Activated CD4-positive, CD25-positive, alpha-beta regulatory T cell treated with anti-CD3 and anti-CD28 coated beads, Interleukin-2, amount 50 U/mL, for 24 hours (primary cell): Measurements from ENCODE around the gene CSNK1D.
A peak's percentile ranks its signal among the peaks of the same experiment; 100 is the strongest.

Experiments used
- ATAC-seq, 2 donors: fragments of 150-1000 bp; cut with Tn5 transposase; one replicate each; pipeline ENCODE4 v1.10.0; 2021; ENCODE audit warnings: mild to moderate bottlenecking in 1 of 2, moderate library complexity in 1 of 2

The CSNK1D gene

DNA sequence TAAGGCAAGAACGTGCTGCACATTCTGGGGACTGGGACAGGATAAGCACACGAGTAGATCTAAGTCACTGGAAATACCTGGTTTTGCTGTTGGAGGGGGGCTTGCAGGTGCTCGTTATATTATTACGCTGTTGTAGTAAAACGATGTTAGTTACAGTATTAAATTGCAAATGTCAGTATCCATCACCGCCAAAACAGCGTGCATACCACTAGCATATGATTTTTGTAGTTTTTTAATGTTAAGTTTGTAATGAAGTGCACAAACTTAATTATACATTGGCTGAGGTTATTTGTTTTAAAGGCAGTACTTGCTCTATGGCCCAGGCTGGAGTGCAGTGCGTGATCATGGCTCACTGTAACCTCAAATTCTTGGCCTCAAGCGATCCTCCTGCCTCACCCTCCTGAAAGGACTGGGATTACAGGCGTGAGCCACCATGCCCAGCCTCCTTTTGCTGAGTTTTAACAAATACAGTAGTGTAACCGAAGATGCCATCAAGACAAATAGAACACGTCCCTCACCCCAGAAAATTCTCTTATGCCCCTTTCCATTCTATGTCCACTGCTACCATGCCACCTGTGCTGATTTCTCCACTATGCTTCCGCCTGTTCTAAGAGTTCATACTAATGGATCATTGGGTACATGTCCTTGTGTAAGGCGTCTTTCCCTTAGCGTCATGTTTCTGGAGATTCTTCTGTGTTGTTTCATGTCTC lies 20.7 kb upstream of the CSNK1D start:
- ATAC-seq: no peak

DNA sequence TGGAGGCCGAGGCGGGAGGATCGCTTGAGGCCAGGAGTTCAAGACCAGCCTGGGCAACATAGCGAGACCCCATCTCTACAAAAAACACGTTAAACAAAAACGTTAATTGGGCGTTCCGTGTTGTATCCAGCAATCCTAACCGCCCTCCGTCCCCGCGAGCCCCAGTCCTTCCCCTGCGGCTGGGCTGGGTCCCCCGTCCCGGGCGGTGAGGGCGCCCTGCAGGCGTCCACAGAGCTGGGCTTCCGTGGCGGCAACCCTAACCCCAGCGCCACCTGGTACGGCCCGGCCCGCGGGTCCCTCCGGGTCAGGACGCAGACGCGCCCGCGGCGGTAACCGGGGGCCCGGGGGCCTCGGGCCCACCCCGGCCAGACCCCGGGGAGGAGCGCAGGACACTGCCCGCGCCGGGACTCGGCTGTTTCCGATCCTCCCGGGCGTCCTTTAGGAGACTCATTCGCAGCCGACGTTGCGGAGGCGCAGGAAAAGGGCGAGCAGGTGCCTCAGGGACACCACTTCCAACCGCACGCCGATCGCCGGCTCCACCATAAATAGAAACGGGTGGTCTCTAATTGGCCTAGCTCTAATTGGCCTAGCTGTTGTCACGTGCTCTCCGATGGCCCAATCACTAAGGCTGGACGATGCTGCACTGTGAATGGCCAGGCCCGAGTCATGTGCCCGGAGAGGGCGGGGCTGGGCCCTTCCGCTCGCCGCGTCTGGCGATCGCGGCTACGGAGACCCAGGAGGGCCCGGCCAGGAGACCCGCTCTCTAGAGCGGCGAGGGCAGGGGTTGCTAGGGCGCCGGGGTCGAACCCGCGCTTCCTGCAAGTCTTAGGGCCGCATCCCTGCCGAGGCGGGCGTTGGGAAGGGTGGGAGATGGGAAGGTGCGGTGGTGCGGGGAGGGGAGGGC lies 19.0 kb upstream of the CSNK1D start:
- ATAC-seq: peak; percentile 95

DNA sequence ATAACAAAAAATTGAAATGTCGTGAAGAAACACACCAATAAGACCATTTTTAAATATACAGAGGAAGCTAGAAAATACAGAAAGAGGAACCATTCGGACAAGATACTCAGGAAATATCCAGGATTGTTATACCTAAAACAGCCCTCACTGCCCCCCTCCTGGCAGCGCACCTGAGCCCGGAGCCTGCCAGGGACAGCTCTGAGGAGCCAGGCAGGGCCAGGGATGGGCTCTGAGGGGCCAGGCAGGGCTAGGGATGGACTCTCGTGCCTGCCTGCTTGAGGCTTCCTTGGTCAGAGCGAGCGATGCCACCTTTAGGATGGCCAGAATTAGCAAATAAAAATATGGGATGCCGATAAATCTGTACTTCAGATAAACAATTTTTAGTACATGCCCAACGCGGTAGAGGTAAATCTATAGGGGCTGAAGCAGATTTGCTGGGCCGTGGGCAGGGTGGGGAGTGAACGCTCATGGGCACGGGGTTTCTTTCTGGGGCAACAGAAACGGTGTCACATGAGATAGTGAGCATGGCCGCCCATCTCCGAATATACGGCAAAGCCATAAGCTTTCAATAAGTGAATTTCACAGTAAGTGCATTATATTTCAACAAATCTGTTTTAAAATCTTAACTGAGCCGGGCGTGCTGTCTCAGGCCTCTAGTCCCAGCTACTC lies 18.2 kb upstream of the CSNK1D start:
- no peak for ATAC-seq

GRCh38 chr17:82287868-82288801 lies 14.6 kb upstream of the CSNK1D start:
- ATAC-seq: no peak

GRCh38 chr17:82287013-82287867 lies 13.7 kb upstream of the CSNK1D start:
- ATAC-seq: no peak

- no peak for ATAC-seq
These were observed 11.6 kb upstream of the CSNK1D start for GRCh38 chr17:82285141-82285540.

GRCh38 chr17:82283208-82283749 lies 9.8 kb upstream of the CSNK1D start:
- ATAC-seq: peak; percentile 83 to 86

GRCh38 chr17:82282239-82283207 lies 9.0 kb upstream of the CSNK1D start:
- no peak for ATAC-seq

- peak; percentile 86 to 90 for ATAC-seq
These were observed 8.2 kb upstream of the CSNK1D start for GRCh38 chr17:82281502-82282238.

DNA sequence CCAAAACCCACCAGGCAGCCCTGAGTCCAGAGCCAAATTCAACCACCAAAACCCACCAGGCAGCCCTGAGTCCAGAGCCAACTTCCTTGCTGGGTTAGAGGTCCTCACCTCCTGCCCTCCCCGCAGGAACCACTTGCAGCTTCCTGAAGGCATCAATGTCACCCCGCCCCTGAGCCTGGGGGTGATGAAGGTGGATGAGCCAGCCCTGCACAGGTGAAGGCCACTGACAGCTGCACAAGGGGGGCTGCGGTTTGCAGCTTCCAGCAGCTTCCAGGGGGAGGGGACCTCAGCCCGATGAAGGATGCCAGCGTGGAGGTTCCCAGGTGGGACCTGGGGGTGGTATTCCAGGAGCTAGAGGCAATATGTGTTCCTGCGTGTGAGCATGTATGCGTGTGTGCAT lies 7.6 kb upstream of the CSNK1D start:
- ATAC-seq: no peak

GRCh38 chr17:82280537-82280936 lies 7.0 kb upstream of the CSNK1D start:
- ATAC-seq: no peak

DNA sequence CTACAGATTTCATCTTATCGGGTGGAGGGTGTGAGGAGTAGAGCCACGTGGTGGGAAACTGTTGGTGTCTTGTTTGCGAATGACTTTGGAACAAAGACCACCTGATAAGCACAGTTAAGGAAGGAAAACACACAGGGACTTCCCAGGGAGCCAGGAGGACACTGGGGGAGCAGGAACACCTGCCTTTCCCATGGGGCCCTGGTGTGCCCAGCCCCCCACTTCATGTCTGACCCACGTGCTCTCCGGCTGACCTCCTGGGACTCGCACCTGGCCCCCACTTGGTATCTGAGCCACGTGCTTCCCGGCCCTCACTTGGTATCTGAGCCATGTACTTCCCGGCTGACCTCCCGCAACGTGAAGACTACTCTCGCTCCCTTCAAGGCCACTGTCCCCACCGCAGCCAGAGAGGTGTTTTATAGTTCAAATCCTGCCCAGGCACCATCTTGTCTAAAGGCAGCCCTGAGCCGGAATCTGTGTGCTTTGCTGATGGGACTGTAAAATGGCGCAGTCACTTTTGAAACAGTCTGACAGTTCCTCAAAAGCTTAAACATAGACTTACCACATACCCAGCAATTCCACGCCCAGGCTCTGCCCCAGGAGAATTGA lies 5.4 kb upstream of the CSNK1D start:
- no peak for ATAC-seq

GRCh38 chr17:82278308-82278707 lies 4.8 kb upstream of the CSNK1D start:
- ATAC-seq: no peak

DNA sequence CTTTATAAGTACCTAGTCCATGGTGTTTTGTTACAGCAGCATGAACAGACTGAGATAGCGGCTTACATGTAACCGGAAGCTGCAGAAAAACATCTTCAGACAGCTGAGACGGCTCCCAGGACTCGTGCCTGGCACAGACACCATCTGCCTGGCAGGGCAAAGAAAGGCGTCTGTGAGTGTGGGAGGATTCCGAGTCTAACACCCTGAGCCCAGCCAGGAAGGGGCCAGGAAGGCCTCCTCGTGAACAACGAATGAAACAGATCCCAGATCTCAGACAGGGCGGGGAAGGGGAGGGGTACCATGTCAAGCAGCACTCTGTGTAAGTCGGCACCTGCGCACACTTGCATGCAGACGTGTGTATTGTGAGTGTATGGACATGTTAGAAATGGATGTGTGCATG lies 4.4 kb upstream of the CSNK1D start:
- no peak for ATAC-seq

- no peak for ATAC-seq
These were observed 3.4 kb upstream of the CSNK1D start for GRCh38 chr17:82276938-82277337.

- ATAC-seq: no peak
These were observed 1.8 kb upstream of the CSNK1D start for GRCh38 chr17:82275326-82275725.

DNA sequence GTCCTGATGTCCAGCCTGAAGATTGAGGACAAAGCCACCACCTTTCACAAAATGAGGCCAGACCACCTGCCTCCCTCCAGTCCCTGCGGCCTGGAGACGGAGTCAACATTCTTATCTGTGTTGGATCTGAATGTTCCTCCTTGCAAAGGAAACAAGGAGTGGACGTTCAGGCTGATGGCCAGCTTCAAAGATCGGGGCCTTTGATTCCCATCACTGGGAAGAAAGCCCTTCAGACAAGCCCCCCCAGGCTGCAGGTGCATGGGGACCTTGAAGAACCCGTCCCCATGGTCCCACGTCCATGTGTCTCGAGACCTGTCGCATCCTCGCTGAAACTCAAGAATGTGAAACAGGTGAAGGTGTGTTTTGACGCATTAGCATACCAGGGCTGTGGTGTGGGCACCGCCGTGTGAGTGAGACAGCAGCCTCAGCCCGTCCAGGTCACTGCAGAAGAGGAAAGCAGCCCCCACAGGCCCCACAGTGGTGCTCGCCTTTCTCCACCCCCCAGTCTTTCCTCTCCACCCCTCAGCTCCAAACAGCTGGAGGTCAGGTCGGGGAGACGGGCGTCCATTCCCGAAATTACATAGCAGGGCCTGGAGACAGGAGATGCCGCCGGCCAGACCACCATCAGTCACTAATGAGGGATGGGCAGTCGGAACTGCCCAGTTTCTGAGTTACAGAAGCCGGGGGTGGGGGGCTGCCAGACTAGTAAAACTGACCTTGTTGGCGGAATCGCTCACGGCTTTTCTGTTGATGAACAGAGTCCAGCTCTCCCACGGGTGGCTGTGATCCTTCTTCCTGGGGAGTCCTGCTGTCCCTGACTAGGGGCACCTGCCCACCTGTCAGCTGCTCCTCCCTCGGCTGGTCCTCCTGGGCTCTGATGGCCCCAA lies 877 bp upstream of the CSNK1D start:
- ATAC-seq: no peak
